ENCODE measurements around the gene CAPN11. TPM values are rescaled to one million over a fixed set of nuclear protein-coding genes. Genes with fewer than 3 reads are reported as not detected.
A peak's percentile ranks its signal among the peaks of the same experiment; 100 is the strongest.
"Not testable (repeated sequence)": the region's sequence is repeated elsewhere in the genome, so short reads cannot be mapped to it uniquely, and the experiment has no call there.

The CAPN11 gene
- total and polyA plus RNA-seq, 2 experiments from 2014 or later = 1.1 to 1.7 TPM

DNA sequence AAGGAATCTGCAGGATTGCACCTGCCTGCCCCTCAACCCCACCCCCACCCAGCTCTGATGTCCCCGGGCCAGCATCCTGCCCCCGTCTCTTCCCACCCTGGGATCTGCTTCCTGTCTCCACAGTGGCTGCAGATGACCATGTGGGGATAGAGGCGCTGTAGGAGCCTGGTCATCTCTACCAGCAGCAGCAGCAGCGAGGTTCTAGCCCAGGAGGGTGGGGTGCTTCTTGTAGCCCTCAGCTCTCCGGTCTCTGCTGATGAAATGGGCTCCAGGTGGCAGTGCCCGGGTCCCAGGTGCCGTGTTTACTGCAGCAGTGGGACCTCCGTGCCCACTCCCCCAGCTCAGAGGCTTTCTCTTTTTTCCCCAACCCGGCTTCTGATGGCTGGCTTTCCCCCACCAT lies 25.2 kb downstream of the CAPN11 start (continued):
- TF ChIP-seq, protein P1, sequence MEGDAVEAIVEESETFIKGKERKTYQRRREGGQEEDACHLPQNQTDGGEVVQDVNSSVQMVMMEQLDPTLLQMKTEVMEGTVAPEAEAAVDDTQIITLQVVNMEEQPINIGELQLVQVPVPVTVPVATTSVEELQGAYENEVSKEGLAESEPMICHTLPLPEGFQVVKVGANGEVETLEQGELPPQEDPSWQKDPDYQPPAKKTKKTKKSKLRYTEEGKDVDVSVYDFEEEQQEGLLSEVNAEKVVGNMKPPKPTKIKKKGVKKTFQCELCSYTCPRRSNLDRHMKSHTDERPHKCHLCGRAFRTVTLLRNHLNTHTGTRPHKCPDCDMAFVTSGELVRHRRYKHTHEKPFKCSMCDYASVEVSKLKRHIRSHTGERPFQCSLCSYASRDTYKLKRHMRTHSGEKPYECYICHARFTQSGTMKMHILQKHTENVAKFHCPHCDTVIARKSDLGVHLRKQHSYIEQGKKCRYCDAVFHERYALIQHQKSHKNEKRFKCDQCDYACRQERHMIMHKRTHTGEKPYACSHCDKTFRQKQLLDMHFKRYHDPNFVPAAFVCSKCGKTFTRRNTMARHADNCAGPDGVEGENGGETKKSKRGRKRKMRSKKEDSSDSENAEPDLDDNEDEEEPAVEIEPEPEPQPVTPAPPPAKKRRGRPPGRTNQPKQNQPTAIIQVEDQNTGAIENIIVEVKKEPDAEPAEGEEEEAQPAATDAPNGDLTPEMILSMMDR (conservative IDR thresholded peaks at IDR 0.05; ENCODE audit: low read depth in 2 of 2) = no peak; a peak in 1 of 4 replicates
- no peak for TF ChIP-seq ZNF462 (CRISPR knock-in tag; IDR thresholded peaks at IDR 0.05)
- TF ChIP-seq STAT1 (IDR thresholded peaks at IDR 0.05; ENCODE audit: unreplicated experiment) = no peak
- no peak for TF ChIP-seq EZH2phosphoT487 (IDR thresholded peaks at IDR 0.05; ENCODE audit: unreplicated experiment)

- H2AFZ ChIP-seq; H3K36me3 ChIP-seq (ENCODE audit: insufficient read depth); H3F3A ChIP-seq (replicated peaks; ENCODE audit: low read depth); H3K4me2 ChIP-seq; H3K36me3 Mint-ChIP-seq (ENCODE audit: low read depth); H3K4me3 ChIP-seq; H3K27ac Mint-ChIP-seq; H3K9me2 ChIP-seq (ENCODE audit: insufficient read depth); H3K9me3 Mint-ChIP-seq; H3K4me3 Mint-ChIP-seq; H4K20me1 ChIP-seq (replicated peaks; ENCODE audit: insufficient read depth); H3K27ac ChIP-seq (ENCODE audit: low read depth); H3K79me2 ChIP-seq (replicated peaks; ENCODE audit: insufficient read depth); H3K27me3 ChIP-seq (ENCODE audit: insufficient read depth): not testable (repeated sequence)
- DNase-seq (ENCODE audit: low spot score) (peak; percentile 24), ATAC-seq (peak; percentile 29)
- Mint-ChIP-seq H3K4me1 (peaks cover 28% of the 10 kb centered on the region), H3K27me3 (ENCODE audit: insufficient read depth, low read depth, poor library complexity) (peaks cover 21% of the 10 kb centered on the region)
- peaks cover 12% of the 10 kb centered on the region for H3K4me1 ChIP-seq (ENCODE audit: insufficient read depth)
Observed at GRCh38 chr6:44185356-44185755, 26.7 kb downstream of the CAPN11 start.

Data from GM23338 (cell line).